HL-60 (cell line): ENCODE data around the gene PCSK4.

ENCODE experiments used
- CTCF ChIP-seq: IDR thresholded peaks from one replicate; pipeline ENCODE4 v1.5.1; 2011; ENCODE audit warnings: low read length, control low read depth, inconsistent platforms; ENCODE audit not compliant: insufficient read depth
- GABPA ChIP-seq: IDR thresholded peaks from 2 replicates; pipeline ENCODE4 v1.6.1; 2012; ENCODE audit warnings: low read depth
- POLR2AphosphoS5 ChIP-seq: IDR thresholded peaks from 2 replicates; pipeline ENCODE4 v1.6.1; 2012; ENCODE audit warnings: low read depth
- REST ChIP-seq: IDR thresholded peaks from 2 replicates; pipeline ENCODE4 v1.6.1; 2012; ENCODE audit warnings: low read depth; ENCODE audit not compliant: insufficient replicate concordance
- SPI1 ChIP-seq: IDR thresholded peaks from 2 replicates; pipeline ENCODE4 v1.6.1; 2012; ENCODE audit warnings: low read depth, mild to moderate bottlenecking, borderline replicate concordance

- TF ChIP-seq SPI1, result no peak
- no peak for TF ChIP-seq CTCF
- TF ChIP-seq REST, result no peak
- no peak for TF ChIP-seq POLR2AphosphoS5
- TF ChIP-seq GABPA, result no peak
Measured at GRCh38 chr19:1510807-1511206, 20.7 kb upstream of the PCSK4 start.
